BLaER1 (cell line): ENCODE results near the gene CFAP61.
"Not testable (repeated sequence)": the region's sequence is repeated elsewhere in the genome, so short reads cannot be mapped to it uniquely, and the experiment has no call there.

Experiments used
- H3K27ac ChIP-seq: shearing (Covaris generic); formaldehyde crosslinking; 2 replicates; pipeline ENCODE4 v1.8.1; 2022
- H3K27me3 ChIP-seq: shearing (Covaris generic); formaldehyde crosslinking; 2 replicates; pipeline ENCODE4 v1.8.1; 2022
- H3K36me3 ChIP-seq: shearing (Covaris generic); formaldehyde crosslinking; 2 replicates; pipeline ENCODE4 v1.8.1; 2022
- H3K4me1 ChIP-seq: shearing (Covaris generic); formaldehyde crosslinking; 2 replicates; pipeline ENCODE4 v1.8.1; 2022
- H3K4me2 ChIP-seq: shearing (Covaris generic); formaldehyde crosslinking; 2 replicates; pipeline ENCODE4 v1.8.1; 2022
- H3K4me3 ChIP-seq: shearing (Covaris generic); formaldehyde crosslinking; 2 replicates; pipeline ENCODE4 v1.8.1; 2022
- H3K9ac ChIP-seq: shearing (Covaris generic); formaldehyde crosslinking; 2 replicates; pipeline ENCODE4 v1.8.1; 2022
- H3K9me3 ChIP-seq: shearing (Covaris generic); formaldehyde crosslinking; 2 replicates; pipeline ENCODE4 v1.8.1; 2022
- H4K20me1 ChIP-seq: shearing (Covaris generic); formaldehyde crosslinking; 2 replicates; pipeline ENCODE4 v1.8.1; 2022
- Cebpa-rat ChIP-seq: shearing (Covaris generic); IDR thresholded peaks from 2 replicates; pipeline ENCODE4 v1.8.1; 2022

CFAP61 gene

DNA sequence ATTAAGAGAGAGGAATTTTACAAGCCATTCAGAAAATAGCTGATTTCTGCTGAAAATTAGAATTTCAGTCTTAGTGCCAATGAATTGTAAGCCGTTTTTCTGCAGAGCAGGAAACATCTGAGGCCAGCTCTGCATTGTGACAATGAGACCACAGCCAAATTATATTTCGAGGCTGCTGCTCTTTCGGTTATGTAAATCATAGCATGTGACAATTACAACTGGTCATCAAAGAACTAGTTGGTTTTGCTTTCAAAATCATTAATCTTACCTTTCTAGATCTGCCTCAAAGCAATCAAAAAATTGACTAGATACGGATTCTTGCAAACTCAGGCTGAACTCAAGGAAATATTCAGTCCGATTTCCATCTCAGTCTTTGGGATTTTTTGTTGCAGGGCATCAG lies 282.2 kb downstream of the CFAP61 start:
- Histone ChIP-seq H3K4me2 (peak overlapping the region; percentile 44), H3K27ac (no peak overlapping the region), H3K4me3 (no peak overlapping the region), H3K9me3 (peaks cover 10% of the 10 kb centered on the region), H4K20me1 (no peaks in the 10 kb centered on the region), H3K4me1 (peaks cover 20% of the 10 kb centered on the region), H3K36me3 (no peaks in the 10 kb centered on the region), H3K9ac (no peak overlapping the region), H3K27me3 (no peaks in the 10 kb centered on the region)
- TF ChIP-seq Cebpa-rat, result no peak

DNA sequence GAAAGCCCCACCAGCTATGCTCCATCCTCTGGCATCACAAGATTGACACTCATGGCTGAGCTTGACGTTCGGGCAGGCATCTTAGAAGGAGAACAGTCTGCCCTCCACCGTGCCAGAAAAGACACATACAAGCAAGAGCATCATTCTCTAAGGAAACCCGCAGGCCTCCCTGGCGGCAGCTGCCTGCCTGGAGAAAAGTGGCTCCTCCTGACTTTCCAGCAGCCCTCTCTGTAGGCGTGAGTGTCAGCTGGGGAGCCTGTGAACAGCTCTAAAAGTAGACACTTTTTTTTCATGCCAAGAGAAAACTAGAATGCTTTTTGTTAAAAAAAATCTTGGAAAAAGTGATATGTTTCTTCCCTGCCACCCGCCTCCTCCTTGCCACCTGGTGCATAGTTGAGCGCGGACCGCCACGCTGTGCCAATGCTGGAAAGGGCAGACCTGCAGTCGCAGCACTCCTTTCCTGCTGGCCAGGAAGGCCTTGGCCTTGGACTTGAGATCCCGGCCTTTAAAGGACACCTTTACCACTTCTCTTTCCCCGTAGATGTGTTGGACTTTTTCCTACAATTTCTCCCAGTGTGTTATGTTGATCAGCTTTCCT lies 285.9 kb downstream of the CFAP61 start:
- Histone ChIP-seq H3K4me1 (peaks cover 17% of the 10 kb centered on the region), H4K20me1 (no peaks in the 10 kb centered on the region), H3K9ac (no peak overlapping the region), H3K27me3 (no peaks in the 10 kb centered on the region), H3K9me3 (peaks cover 10% of the 10 kb centered on the region), H3K36me3 (no peaks in the 10 kb centered on the region), H3K4me2 (no peak overlapping the region), H3K4me3 (no peak overlapping the region), H3K27ac (no peak overlapping the region)
- no peak for TF ChIP-seq Cebpa-rat

DNA sequence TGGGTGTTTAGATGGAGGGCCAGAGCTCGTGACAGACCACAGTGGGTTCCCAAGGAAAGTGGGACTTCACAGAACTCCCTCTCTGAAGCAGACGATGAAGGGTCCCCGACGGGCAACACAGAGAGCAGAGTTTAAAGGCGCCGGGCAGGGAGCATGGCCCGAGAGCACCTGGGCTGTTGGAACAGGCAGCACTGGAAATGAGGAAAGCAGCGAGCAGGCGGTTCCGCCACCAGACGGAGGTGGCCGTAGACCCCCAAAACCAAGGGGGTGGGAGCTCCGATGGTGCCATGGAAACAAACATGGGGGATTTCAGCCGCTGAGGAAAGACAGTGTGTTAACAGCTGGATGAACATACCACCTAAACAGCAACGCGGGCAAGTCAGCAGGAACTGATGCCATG lies 288.1 kb downstream of the CFAP61 start:
- Histone ChIP-seq H3K9me3 (peaks cover 10% of the 10 kb centered on the region), H3K27me3 (no peaks in the 10 kb centered on the region), H3K4me1 (no peaks in the 10 kb centered on the region), H3K27ac (no peak overlapping the region), H3K4me2 (no peak overlapping the region), H3K36me3 (no peaks in the 10 kb centered on the region), H4K20me1 (no peaks in the 10 kb centered on the region), H3K4me3 (no peak overlapping the region), H3K9ac (no peak overlapping the region)
- no peak for TF ChIP-seq Cebpa-rat

DNA sequence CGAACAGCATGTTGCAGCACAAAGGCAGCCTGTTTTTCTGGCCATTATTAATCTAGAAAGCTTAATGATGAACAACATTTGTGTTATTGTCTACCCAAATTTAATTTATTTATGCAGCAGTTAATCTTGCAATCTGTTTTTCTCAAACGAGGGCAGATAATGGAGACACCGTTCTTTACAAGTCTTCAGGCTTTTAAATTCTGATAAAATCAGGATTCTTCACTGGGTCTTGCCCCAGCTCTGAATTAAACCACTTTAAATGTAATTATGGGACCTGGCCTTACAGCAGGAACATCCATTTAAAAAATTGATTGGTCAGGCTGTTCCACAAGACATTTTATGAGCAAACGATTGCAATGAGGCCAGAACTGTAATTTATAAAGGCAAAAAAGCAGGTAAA lies 289.0 kb downstream of the CFAP61 start:
- TF ChIP-seq Cebpa-rat, result no peak
- H3K36me3 ChIP-seq, result no peaks in the 10 kb centered on the region
- H3K27ac ChIP-seq, result no peak overlapping the region
- no peak overlapping the region for H3K9ac ChIP-seq
- H4K20me1 ChIP-seq, result no peaks in the 10 kb centered on the region
- peaks cover 5% of the 10 kb centered on the region for H3K9me3 ChIP-seq
- H3K4me1 ChIP-seq, result no peaks in the 10 kb centered on the region
- no peak overlapping the region for H3K4me3 ChIP-seq
- H3K4me2 ChIP-seq, result no peak overlapping the region
- no peaks in the 10 kb centered on the region for H3K27me3 ChIP-seq

DNA sequence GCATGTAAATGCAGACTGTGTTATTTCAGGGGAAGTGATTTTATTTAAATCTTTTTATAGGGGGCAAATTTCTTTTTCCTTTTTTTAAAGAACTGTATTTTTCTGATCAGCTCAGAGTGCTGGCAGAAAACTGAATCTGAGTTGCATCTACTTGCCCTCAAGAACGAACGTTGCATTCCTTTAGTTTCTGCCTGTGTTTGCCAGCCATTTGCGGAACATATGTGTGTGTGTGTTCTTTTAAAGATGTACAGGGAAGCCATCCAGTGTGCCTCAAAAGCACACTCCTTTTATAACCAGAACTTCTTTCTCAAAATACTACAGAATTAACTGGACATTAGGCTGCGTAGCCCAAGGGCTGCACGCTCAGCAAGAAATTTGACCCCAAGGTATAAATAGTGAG lies 289.7 kb downstream of the CFAP61 start:
- Histone ChIP-seq H3K36me3 (no peaks in the 10 kb centered on the region), H3K9me3 (peaks cover 4% of the 10 kb centered on the region), H3K9ac (no peak overlapping the region), H3K4me2 (no peak overlapping the region), H3K27me3 (no peaks in the 10 kb centered on the region), H3K27ac (no peak overlapping the region), H3K4me1 (no peaks in the 10 kb centered on the region), H4K20me1 (no peaks in the 10 kb centered on the region), H3K4me3 (no peak overlapping the region)
- TF ChIP-seq Cebpa-rat, result no peak

DNA sequence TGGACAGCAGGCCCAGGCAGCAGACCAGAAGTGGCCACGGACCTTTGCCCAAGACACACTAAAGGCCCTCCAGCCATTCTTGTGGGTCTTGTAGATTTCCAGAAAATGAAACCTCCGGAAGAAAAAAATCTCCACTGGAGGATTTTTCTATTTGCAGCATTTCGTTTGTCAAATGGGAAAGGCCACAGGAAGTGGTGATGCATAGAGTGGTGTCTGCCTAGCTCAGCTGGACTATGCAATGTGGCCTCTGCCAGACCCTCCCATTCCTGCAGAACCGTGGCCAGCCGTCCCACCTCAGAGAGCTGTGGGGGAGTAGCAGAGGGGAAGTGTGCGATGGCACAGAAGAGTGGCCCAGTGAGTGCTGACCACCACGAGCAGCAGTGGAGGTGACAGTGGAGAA lies 291.6 kb downstream of the CFAP61 start:
- no peak overlapping the region for H3K4me3 ChIP-seq
- no peaks in the 10 kb centered on the region for H4K20me1 ChIP-seq
- no peak overlapping the region for H3K27ac ChIP-seq
- TF ChIP-seq Cebpa-rat, result no peak
- H3K4me2 ChIP-seq, result no peak overlapping the region
- H3K27me3 ChIP-seq, result no peaks in the 10 kb centered on the region
- no peaks in the 10 kb centered on the region for H3K36me3 ChIP-seq
- no peak overlapping the region for H3K9ac ChIP-seq
- H3K4me1 ChIP-seq, result no peaks in the 10 kb centered on the region
- peaks cover 15% of the 10 kb centered on the region for H3K9me3 ChIP-seq

DNA sequence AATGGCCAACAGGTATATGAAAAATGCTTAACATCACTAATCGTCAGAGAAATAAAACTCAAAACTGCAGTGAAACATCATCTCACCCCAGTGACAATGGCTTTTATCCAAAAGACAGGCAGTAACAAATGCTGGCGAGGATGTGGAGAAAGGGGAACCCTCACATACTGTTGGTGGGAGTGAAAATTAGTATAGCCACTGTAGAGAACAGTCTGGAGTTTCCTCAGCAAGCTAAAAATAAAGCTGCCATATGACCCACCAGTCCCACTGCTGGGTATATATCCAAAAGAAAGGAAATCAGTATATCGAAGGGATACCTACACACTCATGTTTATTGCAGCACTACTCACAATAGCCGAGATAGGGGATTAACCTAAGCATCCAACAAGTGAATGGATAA lies 292.1 kb downstream of the CFAP61 start:
- Histone ChIP-seq H3K4me1 (no peaks in the 10 kb centered on the region), H3K27ac (no peak overlapping the region), H3K9me3 (peaks cover 15% of the 10 kb centered on the region), H3K36me3 (no peaks in the 10 kb centered on the region), H4K20me1 (no peaks in the 10 kb centered on the region), H3K9ac (no peak overlapping the region), H3K4me3 (no peak overlapping the region), H3K4me2 (no peak overlapping the region), H3K27me3 (no peaks in the 10 kb centered on the region)
- no peak for TF ChIP-seq Cebpa-rat

DNA sequence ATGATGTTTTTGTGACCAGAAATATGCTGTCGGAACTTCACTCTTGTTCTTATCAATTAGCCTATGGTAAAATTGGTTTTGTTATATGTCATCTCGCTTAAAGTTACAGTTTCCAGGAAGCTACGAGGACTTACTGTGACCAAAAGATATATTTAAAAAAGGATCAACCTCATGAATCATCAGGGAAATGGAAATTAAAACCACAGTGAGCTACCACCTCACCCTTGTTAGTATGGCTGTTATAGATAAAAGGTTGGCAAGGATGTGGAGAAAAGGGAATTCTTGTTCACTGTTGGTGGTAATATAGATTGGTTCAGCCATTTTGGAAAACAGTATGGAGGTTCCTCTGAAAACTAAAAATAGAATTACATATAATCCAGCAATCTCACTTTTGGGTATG lies 301.2 kb downstream of the CFAP61 start:
- Histone ChIP-seq H3K27ac (no peak overlapping the region), H3K36me3 (no peaks in the 10 kb centered on the region), H3K9me3 (peaks cover 26% of the 10 kb centered on the region), H3K27me3 (no peaks in the 10 kb centered on the region), H3K4me1 (no peaks in the 10 kb centered on the region), H3K9ac (no peak overlapping the region), H3K4me3 (no peak overlapping the region), H4K20me1 (no peaks in the 10 kb centered on the region), H3K4me2 (no peak overlapping the region)
- TF ChIP-seq Cebpa-rat, result no peak

DNA sequence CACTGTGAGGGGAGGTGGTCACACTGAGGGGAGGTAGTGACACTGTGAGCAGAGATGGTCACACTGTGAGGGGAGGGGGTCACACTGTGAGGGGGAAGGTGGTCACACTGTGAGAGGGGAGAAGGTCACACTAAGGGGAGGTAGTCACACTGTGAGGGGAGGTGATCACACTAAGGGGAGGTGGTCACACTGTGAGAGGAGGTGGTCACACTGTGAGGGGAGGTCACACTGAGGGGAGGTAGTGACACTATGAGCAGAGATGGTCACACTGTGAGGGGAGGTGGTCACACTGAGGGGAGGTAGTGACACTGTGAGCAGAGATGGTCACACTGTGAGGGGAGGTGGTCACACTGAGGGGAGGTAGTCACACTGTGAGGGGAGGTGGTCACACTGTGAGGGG lies 303.2 kb downstream of the CFAP61 start:
- H3K4me2 ChIP-seq, H3K27me3 ChIP-seq, H3K9ac ChIP-seq, H3K36me3 ChIP-seq, H4K20me1 ChIP-seq, H3K4me1 ChIP-seq, H3K27ac ChIP-seq, H3K4me3 ChIP-seq: not testable (repeated sequence)
- peaks cover 22% of the 10 kb centered on the region for H3K9me3 ChIP-seq

DNA sequence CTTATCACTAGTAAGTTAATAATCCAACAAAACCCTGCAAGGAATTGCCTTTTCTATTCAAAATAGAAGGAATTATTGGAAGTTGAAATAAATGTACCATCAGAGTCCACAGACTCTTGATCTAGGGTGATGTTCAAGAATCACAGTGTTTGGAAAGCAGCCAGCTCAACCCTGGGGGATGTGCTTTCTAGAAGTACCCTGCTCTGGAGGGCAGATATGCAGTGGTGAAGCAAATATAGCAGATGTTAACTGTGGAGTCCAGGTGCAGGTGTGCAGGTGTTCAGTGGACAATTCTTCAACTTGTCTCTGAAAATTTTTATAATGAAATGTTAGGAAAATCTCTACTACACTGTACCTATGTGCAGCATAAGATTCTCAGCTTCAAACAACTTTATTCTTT lies 306.5 kb downstream of the CFAP61 start:
- no peak overlapping the region for H3K27ac ChIP-seq
- H3K4me3 ChIP-seq, result no peak overlapping the region
- no peak for TF ChIP-seq Cebpa-rat
- no peak overlapping the region for H3K4me2 ChIP-seq
- no peak overlapping the region for H3K9ac ChIP-seq
- peaks cover 25% of the 10 kb centered on the region for H4K20me1 ChIP-seq
- peaks cover 3% of the 10 kb centered on the region; the same call in 1 of the 2 replicates for H3K4me1 ChIP-seq
- H3K9me3 ChIP-seq, result peaks cover 19% of the 10 kb centered on the region
- H3K36me3 ChIP-seq, result no peaks in the 10 kb centered on the region
- H3K27me3 ChIP-seq, result peaks cover 38% of the 10 kb centered on the region

DNA sequence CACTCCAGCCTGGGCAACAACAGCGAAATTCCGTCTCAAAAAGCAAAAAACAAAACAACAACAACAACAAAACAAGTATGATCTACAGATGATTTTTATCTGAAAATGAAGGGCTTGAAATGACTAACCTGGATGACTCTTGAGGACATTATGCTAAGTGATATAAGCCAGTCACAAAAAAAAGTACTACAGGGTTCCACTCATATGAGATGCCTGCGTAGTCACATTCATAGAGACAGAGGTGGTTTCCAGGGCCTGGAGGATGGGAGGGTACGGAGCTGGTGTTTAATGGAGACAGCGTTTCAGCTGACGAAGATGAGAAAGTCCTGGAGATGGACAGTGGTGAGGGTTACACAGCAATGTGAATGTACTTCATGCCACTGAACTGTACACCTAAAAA lies 307.3 kb downstream of the CFAP61 start:
- H3K27me3 ChIP-seq, result peaks cover 46% of the 10 kb centered on the region
- peaks cover 11% of the 10 kb centered on the region; the same call in 1 of the 2 replicates for H3K4me1 ChIP-seq
- H3K4me3 ChIP-seq, result no peak overlapping the region
- H3K9ac ChIP-seq, result no peak overlapping the region
- peaks cover 12% of the 10 kb centered on the region for H3K9me3 ChIP-seq
- H4K20me1 ChIP-seq, result peaks cover 33% of the 10 kb centered on the region
- H3K36me3 ChIP-seq, result no peaks in the 10 kb centered on the region
- no peak overlapping the region for H3K4me2 ChIP-seq
- H3K27ac ChIP-seq, result no peak overlapping the region
- TF ChIP-seq Cebpa-rat, result no peak
